GM21526 (cell line): Measurements from ENCODE around the gene TMEM213.

Source experiments
- ATAC-seq: cut with Tn5 transposase; IDR thresholded peaks from one replicate; pipeline ENCODE4 v1.9.1; 2021; ENCODE audit warnings: moderate library complexity; ENCODE audit not compliant: unreplicated experiment, low FRiP score

Gene TMEM213

DNA sequence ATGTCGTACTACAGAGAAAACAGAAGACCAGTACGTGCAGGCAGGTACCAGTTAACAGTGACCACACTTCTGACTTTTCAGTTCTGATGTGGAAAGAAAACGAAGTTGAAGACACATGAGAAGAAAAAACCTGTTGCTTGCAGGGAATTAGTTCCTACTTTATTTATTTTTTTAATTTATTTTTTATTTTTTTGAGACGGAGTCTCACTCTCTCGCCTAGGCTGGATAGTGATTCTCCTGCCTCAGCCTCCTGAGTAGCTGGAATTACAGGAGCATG, 74.0 kb downstream of the TMEM213 start:
- no peak for ATAC-seq

GRCh38 chr7:138872576-138872975, 74.8 kb downstream of the TMEM213 start:
- ATAC-seq, result no peak

DNA sequence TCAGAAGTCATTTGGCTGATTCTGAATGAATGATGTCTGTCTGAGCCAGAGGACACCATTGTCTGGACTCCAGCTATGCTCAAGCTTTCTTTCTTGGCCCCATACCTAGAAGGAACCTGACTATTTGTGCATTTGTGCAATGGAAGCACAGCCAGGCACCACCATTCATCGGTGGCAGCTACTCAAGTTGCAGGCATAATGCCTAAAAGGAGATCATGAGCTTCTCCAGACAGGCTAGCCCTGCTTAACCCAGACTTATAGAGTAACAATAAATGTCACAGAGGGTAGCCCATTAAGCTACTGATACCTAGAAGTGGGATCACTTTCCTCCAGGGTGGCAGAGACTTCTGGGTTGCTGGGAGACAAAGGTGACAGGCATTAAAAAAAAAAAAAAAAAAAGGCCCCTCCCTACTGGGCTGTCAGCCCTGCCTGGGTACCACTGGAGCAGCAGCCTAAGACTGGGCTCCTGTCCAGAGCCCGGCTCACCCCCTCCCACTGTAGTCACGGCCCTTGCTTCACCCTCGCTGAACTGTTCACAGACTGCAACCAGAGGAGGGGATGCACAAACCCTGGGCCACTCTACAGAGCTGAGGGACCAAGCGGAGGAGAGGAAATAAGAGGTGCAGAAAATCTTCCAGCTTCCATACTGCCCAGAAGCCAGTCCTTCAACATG, 75.6 kb downstream of the TMEM213 start:
- ATAC-seq, result no peak

- no peak for ATAC-seq
Measured at GRCh38 chr7:138875794-138876193, 78.0 kb downstream of the TMEM213 start.

DNA sequence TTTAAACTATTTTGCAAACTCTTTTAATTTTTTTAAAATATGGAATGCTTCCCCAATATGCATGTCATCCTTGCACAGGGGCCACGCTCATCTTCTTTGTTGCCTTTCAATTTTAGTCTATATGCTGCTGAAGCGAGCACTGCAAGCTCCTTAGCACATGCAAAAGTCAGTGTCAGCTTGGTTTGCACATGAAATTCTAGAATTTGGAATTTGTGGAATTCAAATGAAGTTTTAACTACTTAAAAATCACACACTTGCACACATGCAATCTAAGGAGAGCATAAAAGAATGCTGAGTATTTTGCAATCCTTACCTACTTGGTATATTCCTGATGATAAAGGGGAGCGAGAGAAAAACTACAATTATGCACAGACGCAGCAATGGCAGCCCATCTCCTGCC, 78.5 kb downstream of the TMEM213 start:
- ATAC-seq, result no peak

DNA sequence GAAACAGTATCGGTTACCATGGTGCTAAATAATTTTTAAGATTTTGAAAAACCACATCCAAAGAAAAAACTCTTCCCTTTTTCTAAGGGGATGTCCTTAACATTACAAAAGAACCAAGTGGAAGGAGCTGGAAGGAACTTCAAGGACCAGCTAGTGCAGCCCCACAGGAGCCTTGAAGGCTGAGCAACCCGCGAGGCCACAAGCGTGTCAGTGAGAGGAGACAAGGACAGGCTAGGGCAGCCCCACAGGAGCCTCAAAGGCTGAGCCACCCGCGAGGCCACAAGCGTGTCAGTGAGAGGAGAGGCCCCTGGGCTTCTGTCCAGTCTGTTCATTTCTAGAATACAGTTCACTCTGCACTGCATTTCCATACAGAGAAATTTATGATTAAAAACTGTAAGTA, 80.3 kb downstream of the TMEM213 start:
- ATAC-seq, result no peak

GRCh38 chr7:138878856-138879255, 81.1 kb downstream of the TMEM213 start:
- ATAC-seq, result no peak

GRCh38 chr7:138879356-138879755, 81.6 kb downstream of the TMEM213 start:
- no peak for ATAC-seq

GRCh38 chr7:138880881-138881578, 83.2 kb downstream of the TMEM213 start:
- no peak for ATAC-seq

DNA sequence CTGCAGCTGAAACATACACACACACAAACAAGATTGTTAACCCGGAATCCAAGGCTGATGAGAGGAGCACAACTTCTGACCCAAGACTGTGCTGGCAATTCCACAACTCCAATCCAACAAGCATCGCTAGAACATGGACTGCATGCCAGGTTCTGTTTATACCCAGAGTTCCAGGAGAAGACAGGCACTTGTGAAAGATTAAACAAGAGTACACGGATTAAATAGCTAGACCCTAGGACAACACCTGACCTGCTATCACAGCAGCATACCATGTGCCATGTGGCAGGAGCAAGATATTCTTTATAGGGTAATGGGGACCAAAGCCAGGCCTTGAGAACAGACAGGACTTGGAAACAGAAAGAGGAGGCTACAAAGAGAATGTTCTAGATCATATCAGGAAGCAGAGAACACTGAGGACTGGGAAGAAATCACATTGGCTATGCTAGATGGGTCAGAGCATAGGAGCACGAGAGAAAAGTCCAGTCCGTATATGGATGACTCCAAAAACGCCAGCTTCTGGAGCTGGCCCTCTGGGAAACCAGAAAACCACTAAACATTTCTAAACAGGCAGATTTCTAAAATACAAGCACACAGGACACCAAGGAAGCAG, 83.9 kb downstream of the TMEM213 start:
- no peak for ATAC-seq

GRCh38 chr7:138882249-138882648, 84.5 kb downstream of the TMEM213 start:
- no peak for ATAC-seq

DNA sequence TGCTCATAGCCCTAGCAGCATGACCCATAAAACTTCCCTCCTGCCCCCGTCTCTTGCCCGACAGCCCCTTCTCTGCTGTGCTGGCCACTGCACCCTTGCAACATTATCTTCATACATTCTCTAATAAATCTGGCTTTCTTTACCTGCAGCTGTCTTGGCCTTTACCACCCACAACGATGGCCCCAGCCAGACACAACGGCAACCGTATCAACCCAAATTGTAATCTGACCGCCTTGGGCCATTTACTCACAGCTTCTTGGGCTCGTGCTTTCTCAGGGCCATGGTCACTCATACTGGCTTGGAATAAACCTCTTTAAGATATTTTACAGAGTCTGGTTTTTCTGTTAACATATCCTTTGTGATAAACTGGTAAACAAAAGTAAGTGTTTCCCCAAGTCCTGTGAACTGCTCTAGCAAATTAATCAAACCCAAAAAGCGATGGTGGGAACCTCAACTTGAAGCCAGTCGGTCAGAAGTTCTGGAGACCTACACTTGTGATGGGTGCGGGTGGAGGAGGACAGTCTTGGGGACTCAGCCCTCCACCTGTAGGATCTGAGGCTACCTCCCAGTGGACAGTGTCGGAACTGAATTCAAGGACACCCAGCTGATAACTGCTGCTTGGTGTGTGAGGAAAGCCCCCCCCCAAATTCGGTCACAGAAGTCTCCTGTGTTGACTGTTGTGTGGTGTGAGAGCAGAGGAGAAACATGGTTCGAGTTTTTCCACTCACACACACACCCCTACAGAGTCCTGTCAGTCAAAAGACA, 87.8 kb downstream of the TMEM213 start:
- no peak for ATAC-seq

GRCh38 chr7:138886501-138886917, 88.7 kb downstream of the TMEM213 start:
- peak; percentile 90 for ATAC-seq

DNA sequence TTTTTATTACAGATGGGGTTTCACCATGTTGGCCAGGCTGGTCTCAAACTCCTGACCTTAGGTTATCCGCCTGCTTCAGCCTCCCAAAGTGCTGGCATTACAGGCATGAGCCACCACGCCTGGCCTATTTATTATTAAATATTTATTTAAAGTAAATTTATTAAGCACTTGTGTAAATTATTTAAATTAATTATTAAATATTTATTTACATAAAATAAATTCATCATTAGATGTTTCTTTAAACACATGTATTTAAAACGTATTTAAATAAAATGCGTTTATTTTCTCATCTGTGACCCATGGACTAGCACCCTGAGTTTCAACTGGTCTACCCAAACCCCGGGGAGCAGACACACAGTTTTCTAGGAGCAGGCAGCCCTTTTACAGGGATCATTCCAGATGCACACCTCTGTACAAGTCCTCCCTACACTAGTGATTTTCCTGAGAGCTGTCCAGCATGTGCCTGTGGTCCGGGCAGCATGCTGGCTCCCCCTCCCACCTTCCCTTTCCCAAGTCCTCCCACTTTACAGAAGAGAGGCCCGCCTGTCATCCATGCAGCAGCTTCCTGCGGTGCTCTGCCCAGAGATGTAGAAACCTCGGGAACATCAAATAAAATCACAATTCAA, 89.4 kb downstream of the TMEM213 start:
- no peak for ATAC-seq
